OCI-LY1 (cell line): ENCODE measurements around the gene TLE4.
"Not testable (repeated sequence)": the region's sequence is repeated elsewhere in the genome, so short reads cannot be mapped to it uniquely, and the experiment has no call there.

Experiments used
- H2AFZ ChIP-seq: fragments of 200-600 bp; sonication (generic), shearing (Covaris generic); 2 replicates; pipeline ENCODE4 v1.6.0; 2014; ENCODE audit warnings: antibody characterized with exemption, mild to moderate bottlenecking, low read length
- H3F3A ChIP-seq: fragments of 200-600 bp; sonication (generic), shearing (Covaris generic); 2 replicates; pipeline ENCODE4 v1.6.0; 2014; ENCODE audit warnings: mild to moderate bottlenecking, antibody characterized with exemption, low read length, moderate library complexity; ENCODE audit not compliant: insufficient read depth
- H3K27ac ChIP-seq: fragments of 200-600 bp; sonication (generic); 2 replicates; pipeline ENCODE4 v1.5.1; 2014; ENCODE audit warnings: low read length, mixed run types, mild to moderate bottlenecking, low read depth; ENCODE audit not compliant: poor library complexity, severe bottlenecking
- H3K27me3 ChIP-seq: fragments of 200-600 bp; sonication (generic); 2 replicates; pipeline ENCODE4 v1.6.0; 2014; ENCODE audit warnings: antibody characterized with exemption, mild to moderate bottlenecking, low read length, moderate library complexity; ENCODE audit not compliant: insufficient read depth
- H3K36me3 ChIP-seq: fragments of 200-600 bp; sonication (generic); 2 replicates; pipeline ENCODE4 v1.6.1; 2014; ENCODE audit warnings: mild to moderate bottlenecking, antibody characterized with exemption, low read length, moderate library complexity, mixed read lengths; ENCODE audit not compliant: insufficient read depth
- H3K4me1 ChIP-seq: fragments of 200-600 bp; sonication (generic); 2 replicates; pipeline ENCODE4 v1.5.1; 2014; ENCODE audit warnings: mild to moderate bottlenecking, low read length, moderate library complexity; ENCODE audit not compliant: insufficient read depth, severe bottlenecking
- H3K4me2 ChIP-seq: fragments of 200-600 bp; sonication (generic), shearing (Covaris generic); 2 replicates; pipeline ENCODE4 v1.6.1; 2014; ENCODE audit warnings: low read length
- H3K4me3 ChIP-seq: fragments of 200-600 bp; sonication (generic); 2 replicates; pipeline ENCODE4 v1.5.1; 2014; ENCODE audit warnings: low read length, low read depth, mild to moderate bottlenecking, mixed read lengths; ENCODE audit not compliant: poor library complexity, severe bottlenecking
- H3K79me2 ChIP-seq: fragments of 200-600 bp; shearing (Covaris generic); 2 replicates; pipeline ENCODE4 v1.6.1; 2016; ENCODE audit warnings: mixed run types, low read length, mixed read lengths; ENCODE audit not compliant: insufficient read depth
- H3K9ac ChIP-seq: fragments of 200-600 bp; sonication (generic), shearing (Covaris generic); 2 replicates; pipeline ENCODE4 v1.6.1; 2014; ENCODE audit warnings: mild to moderate bottlenecking, low read length, mixed read lengths
- H3K9me2 ChIP-seq: fragments of 200-600 bp; sonication (generic), shearing (Covaris generic); 2 replicates; pipeline ENCODE4 v1.6.1; 2014; ENCODE audit warnings: low read depth, mild to moderate bottlenecking, low read length, mixed read lengths
- H3K9me3 ChIP-seq: fragments of 200-600 bp; shearing (Covaris generic); 2 replicates; pipeline ENCODE4 v1.6.1; 2014; ENCODE audit warnings: low read length, mixed read lengths
- H4K20me1 ChIP-seq: fragments of 200-600 bp; sonication (generic), shearing (Covaris generic); 2 replicates; pipeline ENCODE4 v1.6.0; 2016; ENCODE audit warnings: mild to moderate bottlenecking, low read length; ENCODE audit not compliant: insufficient read depth
- CTCF ChIP-seq: fragments of 200-600 bp; sonication (generic), shearing (Covaris generic); IDR thresholded peaks from 2 replicates; pipeline ENCODE4 v1.5.1; 2017; ENCODE audit warnings: mild to moderate bottlenecking, antibody characterized with exemption, low read length, moderate library complexity, mixed read lengths
- EZH2 ChIP-seq: fragments of 200-600 bp; sonication (generic), shearing (Covaris generic); IDR thresholded peaks from 2 replicates; pipeline ENCODE4 v1.8.0; 2017; ENCODE audit warnings: borderline replicate concordance, mixed run types, mild to moderate bottlenecking, antibody characterized with exemption, low read length, moderate library complexity, mixed read lengths

Gene TLE4

GRCh38 chr9:79542735-79543620 is 28.8 kb upstream of the TLE4 start:
- H3K9me2 ChIP-seq, result no peaks in the 10 kb centered on the region
- no peaks in the 10 kb centered on the region for H3K9me3 ChIP-seq
- H3K36me3 ChIP-seq, result no peaks in the 10 kb centered on the region
- no peak overlapping the region for H2AFZ ChIP-seq
- no peaks in the 10 kb centered on the region for H3K79me2 ChIP-seq
- TF ChIP-seq EZH2 (no peak), CTCF (no peak)
- H4K20me1 ChIP-seq, result no peaks in the 10 kb centered on the region
- H3F3A ChIP-seq, result no peaks in the 10 kb centered on the region
- no peak overlapping the region for H3K4me2 ChIP-seq
- no peak overlapping the region for H3K4me3 ChIP-seq
- 0 out of 2 replicates have a peak, but pooled peaks cover 3% of the 10 kb centered on the region for H3K27me3 ChIP-seq
- no peak overlapping the region for H3K27ac ChIP-seq
- no peaks in the 10 kb centered on the region for H3K4me1 ChIP-seq
- H3K9ac ChIP-seq, result no peak overlapping the region

- H3K27ac ChIP-seq, H3K36me3 ChIP-seq, H4K20me1 ChIP-seq, H3K9ac ChIP-seq, H3K4me3 ChIP-seq, H3K79me2 ChIP-seq, H3K4me1 ChIP-seq, H3F3A ChIP-seq, H3K27me3 ChIP-seq, H2AFZ ChIP-seq, H3K9me2 ChIP-seq, H3K9me3 ChIP-seq, H3K4me2 ChIP-seq: not testable (repeated sequence)
Observed at GRCh38 chr9:79544375-79544774, 27.4 kb upstream of the TLE4 start.

- H4K20me1 ChIP-seq, result no peaks in the 10 kb centered on the region
- TF ChIP-seq EZH2 (no peak), CTCF (no peak)
- H3K9me3 ChIP-seq, result no peaks in the 10 kb centered on the region
- H3K27me3 ChIP-seq, result no peaks in the 10 kb centered on the region
- no peak overlapping the region for H3K4me2 ChIP-seq
- H3K9me2 ChIP-seq, result no peaks in the 10 kb centered on the region
- no peaks in the 10 kb centered on the region for H3K4me1 ChIP-seq
- H3K9ac ChIP-seq, result no peak overlapping the region
- H3K79me2 ChIP-seq, result no peaks in the 10 kb centered on the region
- H3F3A ChIP-seq, result no peaks in the 10 kb centered on the region
- H2AFZ ChIP-seq, result no peak overlapping the region
- no peak overlapping the region for H3K4me3 ChIP-seq
- H3K27ac ChIP-seq, result no peak overlapping the region
- no peaks in the 10 kb centered on the region for H3K36me3 ChIP-seq
Observed at GRCh38 chr9:79551586-79551985, 20.2 kb upstream of the TLE4 start.

- H3K9ac ChIP-seq, result no peak overlapping the region
- H3K4me3 ChIP-seq, result no peak overlapping the region
- no peaks in the 10 kb centered on the region for H3K9me3 ChIP-seq
- no peak overlapping the region for H3K4me2 ChIP-seq
- H3F3A ChIP-seq, result no peaks in the 10 kb centered on the region
- H3K9me2 ChIP-seq, result no peaks in the 10 kb centered on the region
- no peaks in the 10 kb centered on the region for H4K20me1 ChIP-seq
- H3K36me3 ChIP-seq, result no peaks in the 10 kb centered on the region
- no peaks in the 10 kb centered on the region for H3K79me2 ChIP-seq
- no peaks in the 10 kb centered on the region for H3K27me3 ChIP-seq
- TF ChIP-seq EZH2 (no peak), CTCF (no peak)
- no peaks in the 10 kb centered on the region for H3K4me1 ChIP-seq
- no peak overlapping the region for H2AFZ ChIP-seq
- no peak overlapping the region for H3K27ac ChIP-seq
Observed at GRCh38 chr9:79551994-79552393, 19.8 kb upstream of the TLE4 start.
